HG02943 (cell line): ENCODE results near the gene LSAMP.
"Not testable (repeated sequence)": the region's sequence is repeated elsewhere in the genome, so short reads cannot be mapped to it uniquely, and the experiment has no call there.

Experiments used
- ATAC-seq: cut with Tn5 transposase; IDR thresholded peaks from one replicate; pipeline ENCODE4 v1.9.1; 2021; ENCODE audit warnings: mild to moderate bottlenecking, low read depth, moderate library complexity; ENCODE audit not compliant: unreplicated experiment

LSAMP gene

GRCh38 chr3:116129187-116129946, 315.9 kb downstream of the LSAMP start:
- ATAC-seq: no peak

- ATAC-seq: no peak
Measured at GRCh38 chr3:116127464-116127863, 317.8 kb downstream of the LSAMP start.

- ATAC-seq: no peak
Measured at GRCh38 chr3:116124166-116124565, 321.1 kb downstream of the LSAMP start.

GRCh38 chr3:116118475-116119169, 326.7 kb downstream of the LSAMP start:
- no peak for ATAC-seq

GRCh38 chr3:116114586-116114985, 330.7 kb downstream of the LSAMP start:
- no peak for ATAC-seq

- no peak for ATAC-seq
Measured at GRCh38 chr3:116112696-116113095, 332.6 kb downstream of the LSAMP start.

GRCh38 chr3:116111765-116112164, 333.5 kb downstream of the LSAMP start:
- no peak for ATAC-seq

- ATAC-seq: no peak
Measured at GRCh38 chr3:116103868-116104530, 341.3 kb downstream of the LSAMP start.

GRCh38 chr3:116102037-116102436, 343.2 kb downstream of the LSAMP start:
- no peak for ATAC-seq

GRCh38 chr3:116097226-116097625, 348.1 kb downstream of the LSAMP start:
- no peak for ATAC-seq

GRCh38 chr3:116096631-116097030, 348.7 kb downstream of the LSAMP start:
- no peak for ATAC-seq

- no peak for ATAC-seq
Measured at GRCh38 chr3:116093374-116093773, 351.9 kb downstream of the LSAMP start.

GRCh38 chr3:116087426-116087825, 357.9 kb downstream of the LSAMP start:
- no peak for ATAC-seq

GRCh38 chr3:116084999-116085791, 360.1 kb downstream of the LSAMP start:
- no peak for ATAC-seq

GRCh38 chr3:116083683-116084082, 361.6 kb downstream of the LSAMP start:
- ATAC-seq: no peak

GRCh38 chr3:116078561-116078960, 366.7 kb downstream of the LSAMP start:
- no peak for ATAC-seq

GRCh38 chr3:116077557-116077956, 367.7 kb downstream of the LSAMP start:
- ATAC-seq: no peak

- no peak for ATAC-seq
Measured at GRCh38 chr3:116077059-116077458, 368.2 kb downstream of the LSAMP start.

- not testable (repeated sequence) for ATAC-seq
Measured at GRCh38 chr3:116070516-116071278, 374.6 kb downstream of the LSAMP start.

- ATAC-seq: no peak
Measured at GRCh38 chr3:116070061-116070460, 375.2 kb downstream of the LSAMP start.
